LNCAP (cell line): ENCODE measurements around the gene AQP3.
"Not testable (repeated sequence)": the region's sequence is repeated elsewhere in the genome, so short reads cannot be mapped to it uniquely, and the experiment has no call there.

Experiments
- TF ChIP-seq, protein P1 (sequence below): fragments of 450-650 bp; IDR thresholded peaks from 2 replicates; pipeline ENCODE4 v1.5.1; 2017; ENCODE audit warnings: mild to moderate bottlenecking

The AQP3 gene

GRCh38 chr9:33407061-33407460 is 40.3 kb downstream of the AQP3 start:
- TF ChIP-seq, protein P1, sequence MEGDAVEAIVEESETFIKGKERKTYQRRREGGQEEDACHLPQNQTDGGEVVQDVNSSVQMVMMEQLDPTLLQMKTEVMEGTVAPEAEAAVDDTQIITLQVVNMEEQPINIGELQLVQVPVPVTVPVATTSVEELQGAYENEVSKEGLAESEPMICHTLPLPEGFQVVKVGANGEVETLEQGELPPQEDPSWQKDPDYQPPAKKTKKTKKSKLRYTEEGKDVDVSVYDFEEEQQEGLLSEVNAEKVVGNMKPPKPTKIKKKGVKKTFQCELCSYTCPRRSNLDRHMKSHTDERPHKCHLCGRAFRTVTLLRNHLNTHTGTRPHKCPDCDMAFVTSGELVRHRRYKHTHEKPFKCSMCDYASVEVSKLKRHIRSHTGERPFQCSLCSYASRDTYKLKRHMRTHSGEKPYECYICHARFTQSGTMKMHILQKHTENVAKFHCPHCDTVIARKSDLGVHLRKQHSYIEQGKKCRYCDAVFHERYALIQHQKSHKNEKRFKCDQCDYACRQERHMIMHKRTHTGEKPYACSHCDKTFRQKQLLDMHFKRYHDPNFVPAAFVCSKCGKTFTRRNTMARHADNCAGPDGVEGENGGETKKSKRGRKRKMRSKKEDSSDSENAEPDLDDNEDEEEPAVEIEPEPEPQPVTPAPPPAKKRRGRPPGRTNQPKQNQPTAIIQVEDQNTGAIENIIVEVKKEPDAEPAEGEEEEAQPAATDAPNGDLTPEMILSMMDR, result no peak

DNA sequence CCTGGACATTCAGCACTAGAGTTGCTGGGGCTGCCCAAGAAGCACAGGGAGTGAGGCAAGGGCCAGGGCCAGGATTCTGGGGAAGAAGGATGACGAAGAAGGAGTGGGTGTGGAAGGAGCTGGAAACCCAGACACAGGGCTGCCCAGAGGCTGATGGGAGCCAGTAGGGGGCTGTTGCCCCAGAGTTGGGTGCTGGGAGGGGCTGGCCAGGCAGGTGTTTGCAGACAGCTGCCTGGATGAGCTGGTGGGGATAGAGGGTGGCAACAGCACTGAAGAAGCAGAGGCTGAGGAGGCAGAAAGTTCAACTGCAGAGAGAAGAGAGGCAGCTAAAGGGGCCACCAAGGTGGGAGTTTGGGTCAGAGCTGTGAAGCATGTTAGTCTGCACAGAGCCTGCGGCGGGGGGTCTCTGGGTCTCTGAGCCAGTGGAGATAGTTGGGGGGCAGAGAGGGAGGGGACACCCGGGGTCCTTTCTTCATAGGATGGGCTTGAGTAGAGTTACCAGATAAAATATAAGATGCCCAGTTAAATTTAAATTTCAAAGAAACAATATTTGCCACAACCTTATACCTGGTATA is 42.5 kb downstream of the AQP3 start:
- TF ChIP-seq, protein P1, result no peak

- TF ChIP-seq, protein P1, result no peak
Observed at GRCh38 chr9:33403941-33404787, 43.2 kb downstream of the AQP3 start.

GRCh38 chr9:33402371-33402770 is 45.0 kb downstream of the AQP3 start, which contains the start of gene AQP7:
Gene AQP7, minus strand, starts transcription at chr9:33402568. Its CDS starts 1,306 bp downstream, at chr9:33401262.
- TF ChIP-seq, protein P1, result not testable (repeated sequence)

DNA sequence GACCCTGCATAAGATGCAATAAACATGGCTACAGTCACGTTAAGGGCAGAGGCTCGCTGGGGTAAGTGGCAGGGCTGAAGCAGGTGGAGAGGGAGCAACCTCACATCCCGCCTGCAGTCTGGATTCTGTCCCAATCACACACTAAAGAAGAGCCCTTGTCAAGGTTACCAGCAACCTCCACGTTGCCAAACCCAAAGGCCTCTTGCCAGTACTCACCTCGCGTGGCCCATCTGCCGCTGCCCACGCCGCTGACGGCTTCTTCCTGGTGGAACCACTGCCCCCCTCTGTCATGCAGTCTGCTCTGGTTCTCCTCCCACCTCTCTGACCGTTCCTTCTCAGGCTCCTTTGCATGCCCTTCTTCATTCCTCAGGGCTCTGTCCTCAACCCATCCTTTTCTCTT is 53.8 kb downstream of the AQP3 start:
- TF ChIP-seq, protein P1, result no peak
